ENCODE measurements around the gene SSTR3. TPM values are rescaled to one million over a fixed set of nuclear protein-coding genes. Genes with fewer than 3 reads are reported as not detected.
"Not testable (repeated sequence)": the region's sequence is repeated elsewhere in the genome, so short reads cannot be mapped to it uniquely, and the experiment has no call there.

The SSTR3 gene
- total and polyA plus RNA-seq, 11 donors = 0.07 TPM; not detected in 10

DNA sequence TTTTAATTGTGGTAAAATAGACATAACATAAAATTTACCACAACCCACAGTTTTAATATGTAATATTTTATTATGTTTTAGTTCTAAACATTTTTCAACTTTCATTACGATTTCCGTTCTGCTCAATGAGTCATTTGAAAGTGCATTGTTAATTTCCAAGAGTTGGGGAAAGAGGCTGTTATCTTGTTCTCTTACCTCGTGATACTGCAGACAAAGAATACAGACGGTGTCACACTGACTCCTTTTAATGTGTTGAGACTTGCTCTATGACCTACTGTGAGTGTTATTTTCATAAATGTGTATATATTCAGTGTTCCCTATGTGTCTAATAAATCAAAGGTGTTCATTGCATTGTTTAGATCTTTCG lies 42.6 kb upstream of the SSTR3 start:
- TF ChIP-seq POLR2A (IDR thresholded peaks at IDR 0.05) = no peak
- TF ChIP-seq, protein P1, sequence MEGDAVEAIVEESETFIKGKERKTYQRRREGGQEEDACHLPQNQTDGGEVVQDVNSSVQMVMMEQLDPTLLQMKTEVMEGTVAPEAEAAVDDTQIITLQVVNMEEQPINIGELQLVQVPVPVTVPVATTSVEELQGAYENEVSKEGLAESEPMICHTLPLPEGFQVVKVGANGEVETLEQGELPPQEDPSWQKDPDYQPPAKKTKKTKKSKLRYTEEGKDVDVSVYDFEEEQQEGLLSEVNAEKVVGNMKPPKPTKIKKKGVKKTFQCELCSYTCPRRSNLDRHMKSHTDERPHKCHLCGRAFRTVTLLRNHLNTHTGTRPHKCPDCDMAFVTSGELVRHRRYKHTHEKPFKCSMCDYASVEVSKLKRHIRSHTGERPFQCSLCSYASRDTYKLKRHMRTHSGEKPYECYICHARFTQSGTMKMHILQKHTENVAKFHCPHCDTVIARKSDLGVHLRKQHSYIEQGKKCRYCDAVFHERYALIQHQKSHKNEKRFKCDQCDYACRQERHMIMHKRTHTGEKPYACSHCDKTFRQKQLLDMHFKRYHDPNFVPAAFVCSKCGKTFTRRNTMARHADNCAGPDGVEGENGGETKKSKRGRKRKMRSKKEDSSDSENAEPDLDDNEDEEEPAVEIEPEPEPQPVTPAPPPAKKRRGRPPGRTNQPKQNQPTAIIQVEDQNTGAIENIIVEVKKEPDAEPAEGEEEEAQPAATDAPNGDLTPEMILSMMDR (IDR thresholded peaks at IDR 0.05) = no peak
- no peak overlapping the region for H3K4me3 ChIP-seq
- no peak for DNase-seq
- 42 to 49% (median 47%) methylated on average over 5 of the region's 5 CpGs for WGBS, 4 donors
- intact Hi-C loops (cut with DNase I) = no loop called here
- H3K4me1 ChIP-seq = peaks cover 0 to 8% (median 0%) of the 10 kb centered on the region in 12 donors
- H3K27me3 ChIP-seq = peaks cover 11 to 80% (median 25%) of the 10 kb centered on the region in 9 donors
- H3K36me3 ChIP-seq = no peaks in the 10 kb centered on the region
- ATAC-seq = no peak
- no peak overlapping the region for H3K27ac ChIP-seq
- no peaks in the 10 kb centered on the region for H3K9me3 ChIP-seq

DNA sequence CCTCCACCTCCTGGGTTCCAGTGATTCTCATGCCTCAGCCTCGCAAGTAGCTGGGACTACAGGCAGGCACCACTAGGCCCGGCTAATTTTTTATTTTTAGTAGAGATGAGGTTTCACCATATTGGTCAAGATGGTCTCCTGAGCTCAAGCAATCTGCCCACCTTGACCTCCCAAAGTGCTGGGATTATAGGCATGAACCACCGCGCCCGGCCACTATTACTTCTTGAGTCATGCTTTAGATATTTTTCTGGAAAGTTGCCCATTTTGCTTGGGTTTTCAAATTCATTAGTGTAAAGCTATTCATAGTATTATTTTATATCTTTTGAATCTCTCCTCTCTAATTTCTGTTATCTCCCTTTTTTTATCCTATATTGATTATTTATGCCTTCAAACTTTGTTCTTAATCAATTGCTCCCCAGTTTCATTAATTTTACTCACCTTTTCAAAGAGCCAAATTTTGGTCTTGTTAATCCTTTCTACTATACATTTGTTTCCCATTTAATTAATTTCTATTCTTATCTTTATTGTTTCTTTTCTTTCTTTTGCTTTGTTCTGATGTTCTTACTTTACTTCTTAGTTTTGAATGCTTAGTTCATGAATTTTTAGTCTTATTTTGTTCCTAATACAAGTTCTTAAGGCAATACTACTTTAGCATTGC lies 42.1 kb upstream of the SSTR3 start:
- H3K27ac ChIP-seq = no peak overlapping the region
- H3K27me3 ChIP-seq = peaks cover 8 to 75% (median 20%) of the 10 kb centered on the region in 9 donors
- ATAC-seq = no peak
- DNase-seq = no peak
- peaks cover 0 to 3% (median 0%) of the 10 kb centered on the region in 12 donors for H3K4me1 ChIP-seq
- no peaks in the 10 kb centered on the region for H3K9me3 ChIP-seq
- no peak for TF ChIP-seq POLR2A (IDR thresholded peaks at IDR 0.05)
- TF ChIP-seq, protein P1 (IDR thresholded peaks at IDR 0.05) = no peak
- WGBS, 4 donors = 78 to 81% (median 80%) methylated on average over 5 of the region's 5 CpGs
- no peak overlapping the region for H3K4me3 ChIP-seq
- intact Hi-C loops (cut with DNase I) = no loop called here
- H3K36me3 ChIP-seq = no peaks in the 10 kb centered on the region

DNA sequence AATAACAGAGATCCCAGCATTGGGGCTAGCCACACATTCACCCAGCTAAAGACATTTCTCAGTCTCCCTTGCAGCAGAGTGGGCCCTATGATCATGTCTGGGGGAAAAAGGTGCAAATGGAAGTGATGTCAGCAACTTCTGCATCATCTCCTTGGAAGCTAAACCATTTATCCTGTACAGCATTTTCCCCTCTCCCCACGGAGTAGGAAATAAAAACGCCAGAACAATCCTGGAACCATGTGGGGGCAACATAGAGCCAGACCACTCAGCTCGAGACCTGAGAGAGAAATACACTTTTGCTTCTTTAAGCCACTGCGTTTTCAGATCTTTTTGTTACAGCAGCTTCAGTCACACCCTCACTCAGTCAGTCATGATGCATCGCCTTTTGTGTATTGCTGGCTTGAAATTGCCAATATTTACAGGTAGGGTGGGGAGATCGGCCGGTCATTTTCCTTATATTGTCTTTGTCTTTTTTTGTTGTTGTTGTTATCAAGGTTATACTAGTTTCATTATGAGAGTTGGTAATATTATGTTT lies 40.9 kb upstream of the SSTR3 start:
- no peak for ATAC-seq
- no peak overlapping the region for H3K27ac ChIP-seq
- TF ChIP-seq POLR2A (IDR thresholded peaks at IDR 0.05) = no peak
- TF ChIP-seq, protein P1 (IDR thresholded peaks at IDR 0.05) = no peak
- no peaks in the 10 kb centered on the region for H3K9me3 ChIP-seq
- 47 to 52% (median 50%) methylated on average over 7 of the region's 7 CpGs for WGBS, 4 donors
- H3K27me3 ChIP-seq = peaks cover 0 to 63% (median 11%) of the 10 kb centered on the region in 9 donors
- intact Hi-C loops (cut with DNase I) = no loop called here
- H3K4me1 ChIP-seq = no peaks in the 10 kb centered on the region
- no peaks in the 10 kb centered on the region for H3K36me3 ChIP-seq
- no peak overlapping the region for H3K4me3 ChIP-seq
- no peak for DNase-seq

DNA sequence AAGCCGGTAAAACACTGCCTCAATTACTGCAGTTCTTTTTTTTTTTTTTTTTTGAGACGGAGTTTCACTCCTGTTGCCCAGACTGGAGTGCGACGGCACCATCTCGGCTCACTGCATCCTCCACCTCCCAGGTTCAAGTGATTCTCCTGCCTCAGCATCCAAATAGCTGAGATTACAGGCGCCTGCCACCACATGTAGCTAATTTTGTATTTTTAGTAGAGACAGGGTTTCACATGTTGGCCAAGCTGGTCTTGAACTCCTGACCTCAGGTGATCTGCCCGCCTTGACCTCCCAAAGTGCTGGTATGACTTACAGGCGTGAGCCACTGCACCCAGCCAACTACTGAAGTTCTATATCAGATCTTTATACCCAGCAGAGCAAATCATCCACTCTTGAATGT lies 39.6 kb upstream of the SSTR3 start:
- intact Hi-C loops (cut with DNase I); ATAC-seq; H3K4me1 ChIP-seq; H3K27ac ChIP-seq; DNase-seq; H3K9me3 ChIP-seq; H3K4me3 ChIP-seq; H3K36me3 ChIP-seq: not testable (repeated sequence)
- WGBS, 4 donors = 80 to 88% (median 81%) methylated on average over 8 of the region's 8 CpGs
- peaks cover 0 to 50% (median 10%) of the 10 kb centered on the region in 9 donors for H3K27me3 ChIP-seq
